GM12878 (cell line): ENCODE data around the gene JAKMIP1. TPM values are rescaled to one million over a fixed set of nuclear protein-coding genes. Genes with fewer than 3 reads are reported as not detected.

ENCODE experiments used
- ATAC-seq: fragments of 200-7000 bp; cut with Tn5 transposase; 3 replicates; pipeline ENCODE4 v1.9.1; 2020; ENCODE audit warnings: mild to moderate bottlenecking, moderate library complexity
- BruUV-seq: library from RNA; stranded (reverse); fragments of 400-500 nt; replicated peaks from 2 replicates; lab custom pipeline; 2021; lab: Mats Ljungman, UMichigan
- CTCF ChIA-PET: fragments of 300-600 bp; sonication (Branson Sonifier 250); formaldehyde crosslinking; extraction: SDS; loops from one replicate; lab custom pipeline; 2021; ENCODE audit warnings: inconsistent platforms; lab: Yijun Ruan, JAX
- POLR2A ChIA-PET: fragments of 350-600 bp; formaldehyde crosslinking; extraction: SDS; loops from one replicate; lab custom pipeline; 2021; ENCODE audit warnings: inconsistent platforms; lab: Charles Lee
- RAD21 ChIA-PET: fragments of 300-600 bp; sonication (Branson Sonifier 250); formaldehyde crosslinking; loops from one replicate; lab custom pipeline; 2023; ENCODE audit warnings: antibody characterized with exemption; ENCODE audit not compliant: unreplicated experiment; lab: Charles Lee
- SMC1A ChIA-PET: fragments of 300-600 bp; sonication (Branson Sonifier 250); formaldehyde crosslinking; loops from one replicate; lab custom pipeline; 2023; ENCODE audit not compliant: unreplicated experiment, uncharacterized antibody; lab: Charles Lee
- DNase-seq: peaks from one replicate; pipeline ENCODE4 v3.0.0-alpha.2; 2011; ENCODE audit warnings: low read depth, low spot score
- FAIRE-seq: peaks from 3 replicates; lab custom pipeline; 2011; peaks lifted over from hg19 to GRCh38; lab: Jason Lieb, UNC
- H2AFZ ChIP-seq: 2 replicates; pipeline ENCODE4 v1.6.0; 2011; ENCODE audit warnings: low read depth, low read length, control low read depth; ENCODE audit not compliant: control insufficient read depth
- H3K27ac ChIP-seq: 2 replicates; pipeline ENCODE4 v1.5.1; 2011; ENCODE audit warnings: control low read depth; ENCODE audit not compliant: control insufficient read depth, insufficient read depth
- H3K27me3 ChIP-seq, 2 experiments: replicated peaks in 1 of 2; 2 replicates each; pipeline versions ENCODE4 v1.6.0 to v1.6.1; 2011; ENCODE audit warnings: low read length in 1 of 2; ENCODE audit not compliant: control insufficient read depth in 2 of 2, insufficient read depth in 2 of 2
- H3K36me3 ChIP-seq, 2 experiments: 2 replicates each; pipeline ENCODE4 v1.5.1; 2011; ENCODE audit warnings: low read length in 1 of 2; ENCODE audit not compliant: control insufficient read depth in 2 of 2, insufficient read depth in 2 of 2
- H3K4me1 ChIP-seq: 2 replicates; pipeline ENCODE4 v1.6.1; 2011; ENCODE audit warnings: mild to moderate bottlenecking, low read length, moderate library complexity, mixed read lengths; ENCODE audit not compliant: control insufficient read depth, insufficient read depth
- H3K4me2 ChIP-seq: 2 replicates; pipeline ENCODE4 v1.6.0; 2011; ENCODE audit warnings: control low read depth; ENCODE audit not compliant: control insufficient read depth, insufficient read depth
- H3K4me3 ChIP-seq: fragments of 200-600 bp; sonication (generic); 2 replicates; pipeline ENCODE4 v1.5.1; 2016
- H3K79me2 ChIP-seq: 2 replicates; pipeline ENCODE4 v1.6.0; 2011; ENCODE audit warnings: low read length; ENCODE audit not compliant: control insufficient read depth, insufficient read depth
- H3K9ac ChIP-seq: 2 replicates; pipeline ENCODE4 v1.8.0; 2011; ENCODE audit warnings: low read length, control low read depth, mixed read lengths; ENCODE audit not compliant: control insufficient read depth, insufficient read depth
- H3K9me3 ChIP-seq: replicated peaks from 3 replicates; pipeline ENCODE4 v1.5.1; 2011; ENCODE audit warnings: mild to moderate bottlenecking, low read length; ENCODE audit not compliant: control insufficient read depth, insufficient read depth
- H4K20me1 ChIP-seq: 2 replicates; pipeline ENCODE4 v1.6.0; 2011; ENCODE audit not compliant: control insufficient read depth, insufficient read depth
- BCL11A ChIP-seq: IDR thresholded peaks from 2 replicates; pipeline ENCODE4 v1.6.1; 2011; ENCODE audit warnings: low read depth, low read length
- CBX5 ChIP-seq: sonication (generic); IDR thresholded peaks from 2 replicates; pipeline ENCODE4 v1.6.1; 2016; ENCODE audit warnings: low read depth, moderate library complexity, mild to moderate bottlenecking, inconsistent platforms
- ESRRA ChIP-seq: IDR thresholded peaks from 2 replicates; pipeline ENCODE4 v1.6.1; 2012; ENCODE audit warnings: mild to moderate bottlenecking, low read length, improper control_type of control experiment
- HDAC2 ChIP-seq: fragments of 200-600 bp; sonication (generic); IDR thresholded peaks from 2 replicates; pipeline ENCODE4 v1.6.1; 2017
- HDGF ChIP-seq: fragments of 450-650 bp; IDR thresholded peaks from 2 replicates; pipeline ENCODE4 v1.6.1; 2016; ENCODE audit warnings: antibody characterized with exemption
- HSF1 ChIP-seq: fragments of 150-350 bp; IDR thresholded peaks from 2 replicates; pipeline ENCODE4 v1.6.1; 2014; ENCODE audit warnings: mild to moderate bottlenecking, low read depth, low read length
- JUND ChIP-seq: IDR thresholded peaks from 2 replicates; pipeline ENCODE4 v1.6.1; 2012; ENCODE audit warnings: low read depth, mild to moderate bottlenecking, low read length, improper control_type of control experiment, moderate library complexity
- MEF2A ChIP-seq: IDR thresholded peaks from 2 replicates; pipeline ENCODE4 v1.6.1; 2011; ENCODE audit warnings: low read depth, mild to moderate bottlenecking, low read length, moderate library complexity; ENCODE audit not compliant: insufficient read depth
- NRF1 ChIP-seq: conservative IDR thresholded peaks from 2 replicates; pipeline ENCODE4 v1.6.1; 2011; ENCODE audit warnings: mild to moderate bottlenecking, low read depth, low read length, improper control_type of control experiment
- RUNX3 ChIP-seq: IDR thresholded peaks from 2 replicates; pipeline ENCODE4 v1.6.1; 2012; ENCODE audit warnings: low read length, inconsistent platforms
- SREBF1 ChIP-seq: IDR thresholded peaks from 2 replicates; pipeline ENCODE4 v1.6.1; 2012; ENCODE audit warnings: mild to moderate bottlenecking, low read length
- STAT1 ChIP-seq: fragments of 450-650 bp; conservative IDR thresholded peaks from 2 replicates; pipeline ENCODE4 v1.6.1; 2014; ENCODE audit warnings: antibody characterized with exemption, mild to moderate bottlenecking
- SUZ12 ChIP-seq: fragments of 200-600 bp; sonication (generic); IDR thresholded peaks from one replicate; pipeline ENCODE4 v1.6.1; 2018; ENCODE audit warnings: antibody characterized with exemption, mild to moderate bottlenecking; ENCODE audit not compliant: unreplicated experiment
- TARDBP ChIP-seq: IDR thresholded peaks from 2 replicates; pipeline ENCODE4 v1.6.1; 2016; ENCODE audit warnings: borderline replicate concordance
- ZNF384 ChIP-seq: IDR thresholded peaks from 2 replicates; pipeline ENCODE4 v1.6.1; 2012; ENCODE audit warnings: low read depth, mild to moderate bottlenecking, low read length, improper control_type of control experiment, borderline replicate concordance
- ZNF687 ChIP-seq: fragments of 450-650 bp; IDR thresholded peaks from 2 replicates; pipeline ENCODE4 v1.6.1; 2017; ENCODE audit warnings: mild to moderate bottlenecking, moderate library complexity
- WGBS: methylation state at CpG from one replicate; pipeline ENCODE4 v1.1.6; 2016; ENCODE audit warnings: low lambda C conversion rate; ENCODE audit not compliant: insufficient replicate concordance, insufficient coverage; ENCODE audit errors: missing lambda C conversion rate; 5-methylcytosine and 5-hydroxymethylcytosine counted together
- in situ Hi-C: fragments of 300-500 bp; cut with MboI; formaldehyde crosslinking; loops from 9 replicates; pipeline ENCODE4 v1.14.3; 2018; ENCODE audit warnings: mixed read lengths
- intact Hi-C: fragments of 100-400 bp; cut with micrococcal nuclease; formaldehyde crosslinking; loops from one replicate; pipeline ENCODE4 v1.14.2; 2022; ENCODE audit not compliant: unreplicated experiment
- polyA plus RNA-seq, 11 experiments: library from polyadenylated mRNA; depleted of rRNA in 4 of 11; unstranded in 6 of 11; stranded (reverse) in 5 of 11; fragments of >200 nt; fragmentation: Nextera tagmentation in 4 of 11; fragmentation: Illumina TruSeq in 1 of 11; extraction: Ambion mirVana in 4 of 11; extraction: Trizol in 1 of 11; gene quantifications; 1 replicate in 1 of 11; 2 replicates in 10 of 11; pipeline versions ENCODE4 v1.2.1 to v1.2.3, GENCODE V29; 2011 to 2016; ENCODE audit warnings: inconsistent platforms in 2 of 11, missing spikeins in 2 of 11, low read depth in 1 of 11
- total RNA-seq, 4 experiments: library from RNA; depleted of rRNA in 3 of 4; stranded (reverse); fragments of >200 nt in 3 of 4; fragmentation: Illumina TruSeq in 1 of 4; extraction: Trizol in 1 of 4; gene quantifications; 2 replicates each; pipeline versions ENCODE4 v1.2.1 to v1.2.3, GENCODE V29; 2013 to 2021

JAKMIP1 gene
- total and polyA plus RNA-seq, 10 of the 15 experiments (the other 5 are each of a cell fraction or from before 2014, with no cell fraction given), result 0.52 to 16.7 (median 12.3) TPM

DNA sequence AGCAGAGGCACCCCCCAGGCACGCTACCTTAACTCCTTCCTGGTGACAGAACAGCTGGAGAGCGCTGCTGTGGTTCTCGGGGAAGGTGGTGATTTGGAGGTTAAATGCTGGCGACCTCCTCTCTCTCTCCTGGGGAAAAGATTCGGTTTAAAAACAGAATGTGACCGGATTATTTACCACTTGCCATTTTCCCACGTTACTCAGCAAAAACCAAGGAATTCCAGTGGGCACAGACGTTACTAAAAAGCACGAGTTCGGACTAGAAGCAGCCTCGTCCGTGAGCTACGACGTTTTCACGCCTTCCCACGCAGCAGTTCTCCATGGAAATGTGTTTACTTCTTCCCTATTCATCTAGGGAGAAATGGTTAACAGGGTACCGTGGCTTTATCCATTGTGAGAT is 149.8 kb downstream of the JAKMIP1 start (continued):
- TF ChIP-seq JUND (no peak), HDAC2 (no peak), CBX5 (no peak), TARDBP (no peak), ZNF384 (no peak), SREBF1 (no peak), MEF2A (no peak)

GRCh38 chr4:6049985-6050384 is 150.4 kb downstream of the JAKMIP1 start:
- H3K9me3 ChIP-seq, result no peaks in the 10 kb centered on the region
- no peak overlapping the region for H3K9ac ChIP-seq
- H3K4me1 ChIP-seq, result no peaks in the 10 kb centered on the region
- H2AFZ ChIP-seq, result no peak overlapping the region
- H3K27me3 ChIP-seq, result no peaks in the 10 kb centered on the region; a peak in 1 of 4 replicates
- BruUV-seq, result no TSS peak
- ATAC-seq (no peak), FAIRE-seq (no peak), DNase-seq (no peak)
- H3K36me3 ChIP-seq, result no peaks in the 10 kb centered on the region; a peak in 1 of 4 replicates
- H4K20me1 ChIP-seq, result no peaks in the 10 kb centered on the region
- H3K27ac ChIP-seq, result no peak overlapping the region
- ChIA-PET SMC1A (no interaction called here), RAD21 (no interaction called here), POLR2A (no interaction called here)
- no peaks in the 10 kb centered on the region for H3K79me2 ChIP-seq
- no peak overlapping the region for H3K4me3 ChIP-seq
- in situ Hi-C loops (no loop called here), intact Hi-C loops (no loop called here)
- no peak overlapping the region for H3K4me2 ChIP-seq
- TF ChIP-seq HDGF, result no peak
- TF ChIP-seq BCL11A, result no peak
- TF ChIP-seq NRF1, result no peak
- TF ChIP-seq SUZ12, result no peak
- TF ChIP-seq ZNF687, result no peak
- no peak for TF ChIP-seq STAT1
- TF ChIP-seq ESRRA, result no peak
- TF ChIP-seq HSF1, result no peak
- no peak for TF ChIP-seq RUNX3
- TF ChIP-seq, all 136 proteins: peak for 0
- 56% methylated on average over 8 of the region's 8 CpGs for WGBS
- CTCF ChIA-PET, result no interaction called here
